Naive thymus-derived CD4-positive, alpha-beta T cell (primary cell): ENCODE measurements around the gene DIMT1. TPM values are rescaled to one million over a fixed set of nuclear protein-coding genes. Genes with fewer than 3 reads are reported as not detected.

ENCODE experiments used
- ATAC-seq: fragments of 150-1000 bp; cut with Tn5 transposase; 2 replicates; pipeline ENCODE4 v1.10.0; 2021; ENCODE audit warnings: mild to moderate bottlenecking, moderate library complexity
- CTCF ChIA-PET: fragments of 350-600 bp; sonication (Branson Sonifier 250); formaldehyde crosslinking; loops from one replicate; lab custom pipeline; 2021; ENCODE audit warnings: antibody characterized with exemption; lab: Charles Lee
- POLR2A ChIA-PET: fragments of 350-600 bp; sonication (Branson Sonifier 250); formaldehyde crosslinking; loops from one replicate; lab custom pipeline; 2021; ENCODE audit warnings: antibody characterized with exemption, inconsistent platforms; lab: Charles Lee
- DNase-seq, 9 donors: peaks; one replicate each; pipeline versions ENCODE4 v3.0.0 to v3.0.0-alpha.2; 2020 to 2022; ENCODE audit warnings: mixed read lengths in 1 of 9
- H3K27ac ChIP-seq: one replicate; pipeline ENCODE4 v1.7.0; 2013; ENCODE audit warnings: mild to moderate bottlenecking, low read depth, low read length, moderate library complexity
- H3K27me3 ChIP-seq, 2 donors: one replicate each; pipeline ENCODE4 v1.7.0; 2013; ENCODE audit warnings: low read length in 2 of 2, mild to moderate bottlenecking in 2 of 2, moderate library complexity in 2 of 2; ENCODE audit not compliant: control insufficient read depth in 2 of 2, insufficient read depth in 2 of 2
- H3K36me3 ChIP-seq, 3 experiments: 1 replicate in 2 of 3; 2 replicates in 1 of 3; pipeline ENCODE4 v1.7.0; 2013; ENCODE audit warnings: low read length in 3 of 3, mild to moderate bottlenecking in 3 of 3, moderate library complexity in 1 of 3; ENCODE audit not compliant: insufficient read depth in 3 of 3, control insufficient read depth in 2 of 3
- H3K4me1 ChIP-seq, 2 donors: one replicate each; pipeline ENCODE4 v1.7.0; 2013; ENCODE audit warnings: low read length in 2 of 2, mild to moderate bottlenecking in 2 of 2, moderate library complexity in 1 of 2; ENCODE audit not compliant: control insufficient read depth in 2 of 2, insufficient read depth in 2 of 2
- H3K4me3 ChIP-seq: 2 replicates; pipeline ENCODE4 v1.7.0; 2013; ENCODE audit warnings: mild to moderate bottlenecking, low read length
- H3K9me3 ChIP-seq, 3 experiments: 1 replicate in 2 of 3; 2 replicates in 1 of 3; pipeline ENCODE4 v1.7.0; 2013; ENCODE audit warnings: low read length in 3 of 3; ENCODE audit not compliant: control insufficient read depth in 2 of 3
- H3K27ac Mint-ChIP-seq, 9 donors: one replicate each; pipeline ENCODE4 v1.8.0; 2020 to 2022; ENCODE audit warnings: mixed read lengths in 9 of 9, mild to moderate bottlenecking in 8 of 9, moderate library complexity in 5 of 9, inconsistent platforms in 2 of 9
- H3K27me3 Mint-ChIP-seq, 5 donors: one replicate each; pipeline ENCODE4 v1.8.0; 2021 to 2022; ENCODE audit warnings: mixed read lengths in 5 of 5, mild to moderate bottlenecking in 1 of 5
- H3K36me3 Mint-ChIP-seq, 5 donors: one replicate each; pipeline ENCODE4 v1.8.0; 2020 to 2022; ENCODE audit warnings: mixed read lengths in 5 of 5, mild to moderate bottlenecking in 3 of 5, inconsistent platforms in 1 of 5
- H3K4me1 Mint-ChIP-seq, 7 donors: one replicate each; pipeline ENCODE4 v1.8.0; 2020 to 2022; ENCODE audit warnings: mixed read lengths in 7 of 7, mild to moderate bottlenecking in 3 of 7, inconsistent platforms in 1 of 7
- H3K4me3 Mint-ChIP-seq, 10 donors: one replicate each; pipeline ENCODE4 v1.8.0; 2020 to 2022; ENCODE audit warnings: mild to moderate bottlenecking in 10 of 10, mixed read lengths in 10 of 10, moderate library complexity in 6 of 10, inconsistent platforms in 2 of 10
- H3K9me3 Mint-ChIP-seq, 11 donors: one replicate each; pipeline ENCODE4 v1.8.0; 2020 to 2022; ENCODE audit warnings: mixed read lengths in 11 of 11, mild to moderate bottlenecking in 4 of 11, inconsistent platforms in 1 of 11, moderate library complexity in 1 of 11
- intact Hi-C, 2 donors: fragments of 100-400 bp; cut with micrococcal nuclease; formaldehyde crosslinking; loops; one replicate each; pipeline ENCODE4 v1.15.1; 2023
- polyA plus RNA-seq, 2 donors: library from polyadenylated mRNA; unstranded; fragments of 300-500 nt; fragmentation: Illumina TruSeq; gene quantifications; one replicate each; pipeline ENCODE4 v1.2.3, GENCODE V29; 2021
- total RNA-seq, 6 experiments: library from RNA in 5 of 6; stranded (reverse) in 5 of 6; gene quantifications; 1 replicate in 5 of 6; 2 replicates in 1 of 6; pipeline ENCODE4 v1.2.3 and lab custom pipeline; 2021 to 2026

DIMT1 gene
- total and polyA plus RNA-seq, 7 experiments from 2014 or later: 18.3 to 60.6 (median 26.3) TPM

GRCh38 chr5:62354028-62354874 lies 49.5 kb downstream of the DIMT1 start:
- intact Hi-C loops: loop anchor here (1.0 to 10.0 kb wide), 8 partner anchors 11 to 421 kb away; partner anchors contain the start of genes DIMT1 (in 1 of the 2) and KIF2A (in 1 of the 2)
- peaks cover 0 to 22% (median 5%) of the 10 kb centered on the region in 7 donors for H3K4me1 Mint-ChIP-seq
- Histone ChIP-seq H3K27me3 (no peaks in the 10 kb centered on the region), H3K27ac (no peak overlapping the region), H3K4me3 (no peak overlapping the region), H3K4me1 (no peaks in the 10 kb centered on the region), H3K36me3 (peaks cover 0 to 39% (median 16%) of the 10 kb centered on the region in 3 experiments), H3K9me3 (no peaks in the 10 kb centered on the region)
- H3K4me3 Mint-ChIP-seq: no peak overlapping the region
- DNase-seq (peak in 7 of 9 donors; percentile 28 to 53 (median 44)), ATAC-seq (peak; percentile 73)
- H3K27ac Mint-ChIP-seq: peak overlapping the region in 4 of 9 donors; percentile 12 to 40 (median 28)
- peaks cover 0 to 19% (median 13%) of the 10 kb centered on the region in 5 donors for H3K36me3 Mint-ChIP-seq
- no peaks in the 10 kb centered on the region for H3K27me3 Mint-ChIP-seq
- POLR2A ChIA-PET: no interaction called here
- CTCF ChIA-PET: interaction anchor here (0.6 to 2.9 kb wide), 7 partner anchors 16 to 131 kb away, joined by 3 to 28 read pairs (median 4); no protein-coding TSS in a partner anchor
- H3K9me3 Mint-ChIP-seq: no peaks in the 10 kb centered on the region

GRCh38 chr5:62348723-62349481 lies 54.8 kb downstream of the DIMT1 start:
- peaks cover 0 to 7% of the 10 kb centered on the region in 2 donors for H3K4me1 ChIP-seq
- POLR2A ChIA-PET: interaction anchor here (0.8 kb wide), 1 partner anchor 43 kb away, joined by 3 read pairs; the partner anchor contains the start of gene KIF2A
- no peaks in the 10 kb centered on the region for H3K9me3 ChIP-seq
- Mint-ChIP-seq H3K4me1 (peaks cover 4 to 28% (median 19%) of the 10 kb centered on the region in 7 donors), H3K27me3 (no peaks in the 10 kb centered on the region), H3K27ac (peak overlapping the region; percentile 14 to 88 (median 53)), H3K4me3 (no peak overlapping the region), H3K36me3 (peaks cover 0 to 27% (median 13%) of the 10 kb centered on the region in 5 donors), H3K9me3 (no peaks in the 10 kb centered on the region)
- peaks cover 0 to 40% (median 9%) of the 10 kb centered on the region in 3 experiments for H3K36me3 ChIP-seq
- H3K4me3 ChIP-seq: no peak overlapping the region
- intact Hi-C loops: no loop called here
- no peak for DNase-seq
- no peaks in the 10 kb centered on the region for H3K27me3 ChIP-seq
- CTCF ChIA-PET: no interaction called here
- ATAC-seq: no peak
- peak overlapping the region; percentile 43 for H3K27ac ChIP-seq

- peak overlapping the region; percentile 43 for H3K27ac ChIP-seq
- ChIA-PET CTCF (no interaction called here), POLR2A (no interaction called here)
- intact Hi-C loops: no loop called here
- no peak for ATAC-seq
- H3K4me1 ChIP-seq: peaks cover 0 to 9% of the 10 kb centered on the region in 2 donors
- Mint-ChIP-seq H3K36me3 (peaks cover 0 to 24% (median 20%) of the 10 kb centered on the region in 5 donors), H3K4me3 (no peak overlapping the region), H3K27me3 (no peaks in the 10 kb centered on the region), H3K27ac (peak overlapping the region in 7 of 9 donors; percentile 49 to 90 (median 78)), H3K9me3 (no peaks in the 10 kb centered on the region), H3K4me1 (peaks cover 10 to 38% (median 29%) of the 10 kb centered on the region in 7 donors)
- no peaks in the 10 kb centered on the region for H3K27me3 ChIP-seq
- DNase-seq: no peak
- H3K4me3 ChIP-seq: no peak overlapping the region
- H3K36me3 ChIP-seq: peaks cover 0 to 39% (median 0%) of the 10 kb centered on the region in 3 experiments
- no peaks in the 10 kb centered on the region for H3K9me3 ChIP-seq
Observed at GRCh38 chr5:62347928-62348327, 55.8 kb downstream of the DIMT1 start.

GRCh38 chr5:62346748-62347147 lies 57.0 kb downstream of the DIMT1 start:
- no peak for ATAC-seq
- POLR2A ChIA-PET: no interaction called here

GRCh38 chr5:62343428-62343827 lies 60.3 kb downstream of the DIMT1 start:
- H3K27ac Mint-ChIP-seq: peak overlapping the region; percentile 43 to 88 (median 79)
- H3K4me1 Mint-ChIP-seq: peaks cover 23 to 69% (median 56%) of the 10 kb centered on the region in 7 donors
- Histone ChIP-seq H3K36me3 (peaks cover 0 to 11% (median 0%) of the 10 kb centered on the region in 3 experiments), H3K27ac (no peak overlapping the region), H3K9me3 (no peaks in the 10 kb centered on the region), H3K27me3 (no peaks in the 10 kb centered on the region), H3K4me1 (peaks cover 16 to 25% of the 10 kb centered on the region in 2 donors), H3K4me3 (no peak overlapping the region)
- ATAC-seq (no peak), DNase-seq (no peak)
- intact Hi-C loops: loop anchor here (1.0 to 2.0 kb wide), 3 partner anchors 11 to 37 kb away; partner anchors contain the start of gene KIF2A (in 1 of the 2)
- ChIA-PET POLR2A (interaction anchor here (0.6 to 1.0 kb wide), 4 partner anchors 9 to 120 kb away, joined by 3 to 6 read pairs (median 4); no protein-coding TSS in a partner anchor), CTCF (interaction anchor here (0.8 to 2.0 kb wide), 3 partner anchors 16 to 119 kb away, joined by 3 to 11 read pairs (median 4); no protein-coding TSS in a partner anchor)
- H3K27me3 Mint-ChIP-seq: no peaks in the 10 kb centered on the region
- peaks cover 0 to 4% (median 0%) of the 10 kb centered on the region in 11 donors for H3K9me3 Mint-ChIP-seq
- peak overlapping the region in 7 of 10 donors; percentile 19 to 68 (median 48) for H3K4me3 Mint-ChIP-seq
- H3K36me3 Mint-ChIP-seq: peaks cover 0 to 22% (median 10%) of the 10 kb centered on the region in 5 donors

More at GRCh38 chr5:62346748-62347147, 57.0 kb downstream of the DIMT1 start:
- peaks cover 0 to under 1% (median 0%) of the 10 kb centered on the region in 11 donors for H3K9me3 Mint-ChIP-seq
- H3K36me3 Mint-ChIP-seq: peaks cover 0 to 22% (median 18%) of the 10 kb centered on the region in 5 donors
- Histone ChIP-seq H3K27me3 (no peaks in the 10 kb centered on the region), H3K4me1 (peaks cover 7 to 19% of the 10 kb centered on the region in 2 donors), H3K27ac (no peak overlapping the region), H3K4me3 (no peak overlapping the region), H3K9me3 (no peaks in the 10 kb centered on the region), H3K36me3 (peaks cover 0 to 31% (median 0%) of the 10 kb centered on the region in 3 experiments)
- H3K27ac Mint-ChIP-seq: peak overlapping the region in 7 of 9 donors; percentile 2 to 88 (median 55)
- DNase-seq: no peak
- H3K4me1 Mint-ChIP-seq: peaks cover 20 to 45% (median 39%) of the 10 kb centered on the region in 7 donors
- intact Hi-C loops: no loop called here
- H3K27me3 Mint-ChIP-seq: no peaks in the 10 kb centered on the region
- CTCF ChIA-PET: interaction anchor here (0.6 kb wide), 1 partner anchor 94 kb away, joined by 3 read pairs; no protein-coding TSS in a partner anchor
- no peak overlapping the region for H3K4me3 Mint-ChIP-seq
